CD14-positive monocyte (primary cell): ENCODE data around the gene NOTCH2NLA. TPM values are rescaled to one million over a fixed set of nuclear protein-coding genes. Genes with fewer than 3 reads are reported as not detected.
A peak's percentile ranks its signal among the peaks of the same experiment; 100 is the strongest.
"Not testable (repeated sequence)": the region's sequence is repeated elsewhere in the genome, so short reads cannot be mapped to it uniquely, and the experiment has no call there.

Experiments
- DNase-seq, 3 donors: peaks; one replicate each; pipeline ENCODE4 v3.0.0-alpha.2; 2011 to 2022
- H2AFZ ChIP-seq: 2 replicates; pipeline ENCODE4 v1.6.0; 2012; ENCODE audit warnings: mild to moderate bottlenecking, low read depth, low read length, inconsistent platforms; ENCODE audit not compliant: insufficient read depth, poor library complexity, severe bottlenecking
- H3K27ac ChIP-seq, 2 donors: 1 replicate in 1 of 2; 2 replicates in 1 of 2; pipeline ENCODE4 v1.5.1; 2012 to 2013; ENCODE audit warnings: low read length in 2 of 2, control low read depth in 1 of 2, inconsistent platforms in 1 of 2, low read depth in 1 of 2, mild to moderate bottlenecking in 1 of 2
- H3K27me3 ChIP-seq, 2 donors: one replicate each; pipeline versions ENCODE4 v1.6.0 to v1.6.1; 2011 to 2013; ENCODE audit warnings: low read length in 2 of 2; ENCODE audit not compliant: control insufficient read depth in 2 of 2, insufficient read depth in 2 of 2
- H3K36me3 ChIP-seq, 2 donors: replicated peaks in 1 of 2; 1 replicate in 1 of 2; 2 replicates in 1 of 2; pipeline versions ENCODE4 v1.5.1 to v1.6.1; 2012 to 2013; ENCODE audit warnings: low read length in 2 of 2, control low read depth in 1 of 2, inconsistent platforms in 1 of 2, mild to moderate bottlenecking in 1 of 2; ENCODE audit not compliant: insufficient read depth in 2 of 2, control insufficient read depth in 1 of 2
- H3K4me1 ChIP-seq, 2 donors: 1 replicate in 1 of 2; 2 replicates in 1 of 2; pipeline versions ENCODE4 v1.5.1 to v1.6.1; 2012 to 2013; ENCODE audit warnings: low read length in 2 of 2, control low read depth in 1 of 2, inconsistent platforms in 1 of 2, mild to moderate bottlenecking in 1 of 2, moderate library complexity in 1 of 2; ENCODE audit not compliant: insufficient read depth in 2 of 2, control insufficient read depth in 1 of 2
- H3K4me2 ChIP-seq: replicated peaks from 2 replicates; pipeline ENCODE3; 2012; ENCODE audit warnings: low read length, moderate library complexity, mild to moderate bottlenecking; ENCODE audit not compliant: poor library complexity, severe bottlenecking; ENCODE audit errors: extremely low read depth
- H3K4me3 ChIP-seq, 3 experiments: fragments of 200-600 bp in 1 of 3; sonication (generic) in 1 of 3; replicated peaks in 1 of 3; 1 replicate in 2 of 3; 2 replicates in 1 of 3; pipeline ENCODE4 v1.5.1; 2011 to 2013; ENCODE audit warnings: low read length in 3 of 3, mild to moderate bottlenecking in 3 of 3, control low read depth in 2 of 3, low read depth in 2 of 3, inconsistent platforms in 1 of 3, moderate library complexity in 1 of 3
- H3K79me2 ChIP-seq: 2 replicates; pipeline ENCODE4 v1.6.0; 2012; ENCODE audit warnings: mild to moderate bottlenecking, control low read depth, inconsistent platforms, low read length, moderate library complexity; ENCODE audit not compliant: insufficient read depth
- H3K9ac ChIP-seq: 2 replicates; pipeline ENCODE4 v1.6.0; 2017; ENCODE audit warnings: low read length, mild to moderate bottlenecking; ENCODE audit not compliant: insufficient read depth, poor library complexity, severe bottlenecking
- H3K9me3 ChIP-seq, 2 donors: replicated peaks in 1 of 2; 1 replicate in 1 of 2; 2 replicates in 1 of 2; pipeline versions ENCODE4 v1.5.1 to v1.6.1; 2012 to 2013; ENCODE audit warnings: low read length in 2 of 2, control low read depth in 1 of 2; ENCODE audit not compliant: control insufficient read depth in 1 of 2, insufficient read depth in 1 of 2
- H4K20me1 ChIP-seq: 2 replicates; pipeline ENCODE4 v1.6.0; 2012; ENCODE audit warnings: mild to moderate bottlenecking, low read length, control low read depth, moderate library complexity; ENCODE audit not compliant: insufficient read depth
- H3K27ac Mint-ChIP-seq, 7 donors: one replicate each; pipeline ENCODE4 v1.8.0; 2020; ENCODE audit warnings: mild to moderate bottlenecking in 7 of 7, mixed read lengths in 7 of 7, moderate library complexity in 6 of 7, inconsistent platforms in 2 of 7
- H3K27me3 Mint-ChIP-seq, 3 donors: one replicate each; pipeline ENCODE4 v1.8.0; 2021 to 2022; ENCODE audit warnings: low read depth in 3 of 3, mild to moderate bottlenecking in 3 of 3, mixed read lengths in 3 of 3, moderate library complexity in 3 of 3, inconsistent platforms in 1 of 3
- H3K36me3 Mint-ChIP-seq, 2 donors: one replicate each; pipeline ENCODE4 v1.8.0; 2020; ENCODE audit warnings: mixed read lengths in 2 of 2, inconsistent platforms in 1 of 2, mild to moderate bottlenecking in 1 of 2
- H3K4me1 Mint-ChIP-seq: one replicate; pipeline ENCODE4 v1.8.0; 2020; ENCODE audit warnings: mild to moderate bottlenecking, mixed read lengths
- H3K4me3 Mint-ChIP-seq, 2 donors: one replicate each; pipeline ENCODE4 v1.8.0; 2020; ENCODE audit warnings: mild to moderate bottlenecking in 2 of 2, mixed read lengths in 2 of 2, moderate library complexity in 1 of 2
- H3K9me3 Mint-ChIP-seq, 7 donors: one replicate each; pipeline ENCODE4 v1.8.0; 2020 to 2022; ENCODE audit warnings: mixed read lengths in 7 of 7, mild to moderate bottlenecking in 6 of 7, moderate library complexity in 6 of 7, inconsistent platforms in 2 of 7
- WGBS: methylation state at CpG from one replicate; pipeline ENCODE4 v1.1.5; 2013; ENCODE audit warnings: missing lambda C conversion rate; ENCODE audit not compliant: insufficient coverage; 5-methylcytosine and 5-hydroxymethylcytosine counted together
- intact Hi-C, 2 donors: fragments of 100-400 bp; cut with micrococcal nuclease; formaldehyde crosslinking; loops; one replicate each; pipeline versions ENCODE4 v1.15.0 to v1.15.1; 2023
- polyA plus RNA-seq, 3 donors: library from polyadenylated mRNA; depleted of rRNA in 1 of 3; unstranded in 2 of 3; stranded (reverse) in 1 of 3; fragments of 300-500 nt in 2 of 3; fragments of >200 nt in 1 of 3; fragmentation: Illumina TruSeq in 2 of 3; gene quantifications; 1 replicate in 2 of 3; 2 replicates in 1 of 3; pipeline ENCODE4 v1.2.3, GENCODE V29; 2012 to 2021

The NOTCH2NLA gene
- polyA plus RNA-seq, 3 donors: 40.4 to 58.0 (median 57.6) TPM

DNA sequence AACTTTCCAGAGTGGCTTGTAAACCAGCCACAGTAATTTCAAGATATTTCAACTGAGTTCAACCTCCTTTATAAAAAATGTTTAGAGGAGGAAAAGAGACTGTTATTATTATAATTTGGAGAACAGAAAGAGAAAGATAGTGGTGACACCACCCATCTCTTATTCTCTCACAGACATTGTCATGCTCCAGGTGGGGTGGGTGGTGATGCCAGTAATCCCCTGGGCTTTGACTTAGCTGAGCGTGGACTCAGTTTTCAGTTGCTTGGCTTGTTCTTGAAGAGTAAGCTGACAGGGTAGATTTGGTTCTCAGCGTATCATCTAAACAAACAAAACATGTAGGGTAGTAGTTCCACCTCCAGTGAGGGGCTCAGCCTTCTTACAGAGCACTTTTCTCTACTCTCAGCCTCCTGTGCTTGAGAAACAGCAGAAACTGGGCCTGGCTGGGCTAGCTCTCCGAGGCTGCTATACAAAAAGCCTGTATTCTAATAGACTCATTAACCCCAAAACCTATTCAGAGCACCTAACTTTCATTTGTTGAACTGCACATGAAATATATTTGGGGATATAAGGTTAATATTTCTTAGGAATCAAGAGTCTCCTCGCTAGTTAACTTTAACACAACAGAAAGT is 25.9 kb upstream of the NOTCH2NLA start:
- H3K9me3 Mint-ChIP-seq, H3K4me3 Mint-ChIP-seq, H3K9ac ChIP-seq, H3K36me3 ChIP-seq, H3K79me2 ChIP-seq, H3K4me2 ChIP-seq, H3K27me3 ChIP-seq, H3K9me3 ChIP-seq, DNase-seq, H3K27ac Mint-ChIP-seq, H2AFZ ChIP-seq, intact Hi-C loops, H3K27ac ChIP-seq, H3K36me3 Mint-ChIP-seq, H3K27me3 Mint-ChIP-seq, H3K4me3 ChIP-seq, H4K20me1 ChIP-seq, H3K4me1 Mint-ChIP-seq, H3K4me1 ChIP-seq: not testable (repeated sequence)
- whole genome bisulfite sequencing: no CpG with 5 or more reads among the region's 4 CpGs

DNA sequence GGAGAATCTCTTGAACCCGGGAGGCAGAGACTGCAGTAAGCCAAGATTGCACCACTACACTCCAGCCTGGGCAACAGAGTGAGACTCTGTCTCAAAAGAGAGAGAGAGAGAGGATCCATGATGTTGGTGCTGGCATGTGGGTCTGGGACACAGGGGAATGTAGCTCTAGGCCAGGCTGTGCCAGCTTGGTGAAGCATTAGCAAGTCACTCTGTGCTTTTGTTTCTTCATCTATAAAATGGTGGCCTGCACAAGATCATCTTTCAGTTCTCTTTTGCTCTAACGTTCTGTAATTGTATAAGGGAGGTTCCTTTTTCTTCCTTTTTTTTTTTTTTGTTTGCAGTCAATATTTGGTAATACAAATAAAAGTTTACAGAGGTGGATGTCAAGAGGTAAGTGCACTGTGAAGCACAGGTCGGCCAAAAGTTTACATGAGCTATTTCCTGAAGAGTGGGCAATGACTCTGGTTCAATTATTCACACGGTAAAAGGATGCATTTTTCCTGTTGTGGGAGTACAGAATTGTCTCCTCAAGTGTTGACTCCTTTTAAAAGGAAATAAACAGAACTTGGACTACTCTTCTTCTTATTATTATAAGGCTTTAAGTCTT is 24.5 kb upstream of the NOTCH2NLA start:
- H3K4me3 ChIP-seq, H3K9ac ChIP-seq, H3K79me2 ChIP-seq, H3K36me3 Mint-ChIP-seq, DNase-seq, H3K4me1 ChIP-seq, H4K20me1 ChIP-seq, H3K9me3 Mint-ChIP-seq, H2AFZ ChIP-seq, H3K27me3 Mint-ChIP-seq, H3K36me3 ChIP-seq, H3K27me3 ChIP-seq, H3K4me2 ChIP-seq, H3K4me3 Mint-ChIP-seq, intact Hi-C loops, H3K9me3 ChIP-seq, H3K4me1 Mint-ChIP-seq, H3K27ac ChIP-seq: not testable (repeated sequence)
- WGBS: no CpG with 5 or more reads among the region's 4 CpGs
- H3K27ac Mint-ChIP-seq: peak overlapping the region in 2 of 7 donors; percentile 26 to 46

- H3K4me1 Mint-ChIP-seq, H3K4me2 ChIP-seq, H3K4me3 Mint-ChIP-seq, H3K27me3 Mint-ChIP-seq, H3K27me3 ChIP-seq, H3K9me3 ChIP-seq, DNase-seq, H3K36me3 ChIP-seq, H3K27ac ChIP-seq, H4K20me1 ChIP-seq, intact Hi-C loops, H3K36me3 Mint-ChIP-seq, H3K9ac ChIP-seq, H2AFZ ChIP-seq, H3K9me3 Mint-ChIP-seq, H3K27ac Mint-ChIP-seq, H3K4me1 ChIP-seq, H3K79me2 ChIP-seq, H3K4me3 ChIP-seq: not testable (repeated sequence)
- no CpG with 5 or more reads among the region's 1 CpG for WGBS
Measured at GRCh38 chr1:146251523-146251922, 22.7 kb upstream of the NOTCH2NLA start.

DNA sequence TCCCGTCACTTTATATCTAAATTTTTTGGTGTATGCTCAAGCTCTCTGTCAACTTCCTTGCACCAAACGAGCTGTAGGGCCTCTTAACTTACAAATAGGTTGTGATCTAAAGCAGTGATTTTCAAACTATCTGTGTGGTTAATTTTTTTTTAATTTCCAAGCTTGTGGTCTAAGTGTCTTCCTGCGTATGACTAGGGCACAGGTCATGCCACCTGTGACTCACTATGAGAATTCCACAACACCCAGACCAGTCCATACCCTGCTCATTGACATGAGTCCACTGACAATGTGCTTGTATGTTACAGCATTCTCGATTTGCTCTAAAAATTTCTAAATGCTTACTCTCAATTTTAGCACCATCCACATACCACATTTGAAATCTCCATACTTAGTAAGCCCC is 19.8 kb upstream of the NOTCH2NLA start:
- not testable (repeated sequence) for H3K36me3 Mint-ChIP-seq, DNase-seq

More for the DNA sequence above, 19.8 kb upstream of the NOTCH2NLA start:
- H3K9me3 Mint-ChIP-seq, H3K4me1 ChIP-seq, H3K4me1 Mint-ChIP-seq, H3K4me3 ChIP-seq, H3K9me3 ChIP-seq, intact Hi-C loops, H3K27ac Mint-ChIP-seq, H3K27me3 Mint-ChIP-seq, H2AFZ ChIP-seq, H3K27me3 ChIP-seq, H4K20me1 ChIP-seq, H3K27ac ChIP-seq, H3K36me3 ChIP-seq, H3K4me2 ChIP-seq, H3K79me2 ChIP-seq, H3K4me3 Mint-ChIP-seq, H3K9ac ChIP-seq: not testable (repeated sequence)
- WGBS: no CpG with 5 or more reads among the region's 4 CpGs
